H9 (cell line): Measurements from ENCODE around the gene PTPN3. TPM values are rescaled to one million over a fixed set of nuclear protein-coding genes. Genes with fewer than 3 reads are reported as not detected.

Experiments used
- DNase-seq: peaks from one replicate; pipeline ENCODE4 v3.0.0-alpha.2; 2017
- H2AFZ ChIP-seq: one replicate; pipeline ENCODE4 v1.6.1; 2013; ENCODE audit warnings: mild to moderate bottlenecking, low read length, control low read depth, moderate library complexity
- H2AK5ac ChIP-seq: 2 replicates; pipeline ENCODE4 v1.6.1; 2013; ENCODE audit warnings: low read length, control low read depth, mixed read lengths; ENCODE audit not compliant: insufficient read length
- H2BK120ac ChIP-seq: one replicate; pipeline ENCODE4 v1.6.1; 2013; ENCODE audit warnings: low read depth, mild to moderate bottlenecking, low read length, control low read depth, inconsistent platforms; ENCODE audit not compliant: poor library complexity, severe bottlenecking
- H2BK12ac ChIP-seq: 2 replicates; pipeline ENCODE4 v1.6.1; 2013; ENCODE audit warnings: low read length, control low read depth, mixed read lengths, low read depth; ENCODE audit not compliant: insufficient read length
- H2BK15ac ChIP-seq: 2 replicates; pipeline ENCODE4 v1.6.1; 2013; ENCODE audit warnings: low read depth, low read length, control low read depth
- H2BK20ac ChIP-seq: one replicate; pipeline ENCODE4 v1.6.1; 2013; ENCODE audit warnings: low read depth, mild to moderate bottlenecking, low read length, control low read depth, inconsistent platforms; ENCODE audit not compliant: poor library complexity, severe bottlenecking
- H2BK5ac ChIP-seq: 2 replicates; pipeline ENCODE4 v1.6.1; 2013; ENCODE audit warnings: low read length, control low read depth, mixed read lengths; ENCODE audit not compliant: insufficient read length
- H3K14ac ChIP-seq: 2 replicates; pipeline ENCODE4 v1.6.1; 2013; ENCODE audit warnings: low read length, control low read depth; ENCODE audit not compliant: insufficient read depth
- H3K18ac ChIP-seq: 2 replicates; pipeline ENCODE4 v1.6.1; 2013; ENCODE audit warnings: low read depth, mild to moderate bottlenecking, mixed read lengths, low read length, control low read depth; ENCODE audit not compliant: insufficient read length
- H3K23ac ChIP-seq: 2 replicates; pipeline ENCODE4 v1.6.1; 2013; ENCODE audit warnings: low read length, control low read depth, mixed read lengths, low read depth; ENCODE audit not compliant: insufficient read length
- H3K23me2 ChIP-seq: 2 replicates; pipeline ENCODE4 v1.6.1; 2013; ENCODE audit warnings: low read depth, mild to moderate bottlenecking, mixed read lengths, low read length, control low read depth; ENCODE audit not compliant: insufficient read length, poor library complexity, severe bottlenecking
- H3K27ac ChIP-seq: 2 replicates; pipeline ENCODE4 v1.5.1; 2013; ENCODE audit warnings: low read length, control low read depth, mixed read lengths, low read depth; ENCODE audit not compliant: insufficient read length
- H3K27me3 ChIP-seq: 2 replicates; pipeline ENCODE4 v1.6.1; 2013; ENCODE audit warnings: low read length, control low read depth, inconsistent platforms; ENCODE audit not compliant: insufficient read depth
- H3K4ac ChIP-seq: 2 replicates; pipeline ENCODE4 v1.6.1; 2013; ENCODE audit warnings: low read depth, mild to moderate bottlenecking, control low read depth, inconsistent platforms, low read length, moderate library complexity
- H3K4me1 ChIP-seq: 2 replicates; pipeline ENCODE4 v1.6.1; 2013; ENCODE audit warnings: low read length, control low read depth, inconsistent platforms; ENCODE audit not compliant: insufficient read depth
- H3K4me2 ChIP-seq: 2 replicates; pipeline ENCODE4 v1.6.1; 2013; ENCODE audit warnings: low read length, control low read depth, mixed read lengths; ENCODE audit not compliant: insufficient read length, insufficient read depth
- H3K56ac ChIP-seq: 2 replicates; pipeline ENCODE4 v1.6.1; 2013; ENCODE audit warnings: low read depth, mild to moderate bottlenecking, mixed read lengths, low read length, control low read depth; ENCODE audit not compliant: insufficient read length
- H3K79me1 ChIP-seq: 2 replicates; pipeline ENCODE4 v1.6.1; 2013; ENCODE audit warnings: low read depth, mild to moderate bottlenecking, moderate library complexity, low read length, control low read depth, inconsistent platforms; ENCODE audit not compliant: insufficient read depth, poor library complexity, severe bottlenecking
- H3K79me2 ChIP-seq: 2 replicates; pipeline ENCODE4 v1.6.1; 2013; ENCODE audit warnings: low read length, control low read depth, inconsistent platforms; ENCODE audit not compliant: insufficient read depth
- H3K9ac ChIP-seq: 2 replicates; pipeline ENCODE4 v1.6.1; 2013; ENCODE audit warnings: low read length, control low read depth, mixed read lengths; ENCODE audit not compliant: insufficient read length; ENCODE audit errors: extremely low read depth
- H3K9me3 ChIP-seq: one replicate; pipeline ENCODE4 v1.6.1; 2013; ENCODE audit warnings: low read depth, low read length, inconsistent platforms; ENCODE audit not compliant: control insufficient read depth
- H3T11ph ChIP-seq: one replicate; pipeline ENCODE4 v1.6.1; 2013; ENCODE audit warnings: mild to moderate bottlenecking, low read length, control low read depth, inconsistent platforms
- H4K20me1 ChIP-seq: one replicate; pipeline ENCODE4 v1.6.1; 2013; ENCODE audit not compliant: control insufficient read depth, insufficient read length, insufficient read depth
- H4K5ac ChIP-seq: 2 replicates; pipeline ENCODE4 v1.6.1; 2013; ENCODE audit warnings: low read depth, mild to moderate bottlenecking, mixed read lengths, low read length, control low read depth; ENCODE audit not compliant: insufficient read length
- H4K8ac ChIP-seq: replicated peaks from 2 replicates; pipeline ENCODE4 v1.6.1; 2013; ENCODE audit warnings: low read length, control low read depth, mixed read lengths, low read depth; ENCODE audit not compliant: insufficient read length
- H4K91ac ChIP-seq: 2 replicates; pipeline ENCODE4 v1.6.1; 2013; ENCODE audit warnings: low read depth, mild to moderate bottlenecking, moderate library complexity, mixed read lengths, low read length, control low read depth; ENCODE audit not compliant: insufficient read length
- H3K27ac Mint-ChIP-seq, 3 experiments: 2 replicates in 2 of 3; 3 replicates in 1 of 3; pipeline ENCODE4 v1.8.0; 2020 to 2021; ENCODE audit warnings: mixed read lengths in 3 of 3, mild to moderate bottlenecking in 1 of 3, moderate library complexity in 1 of 3
- H3K27me3 Mint-ChIP-seq: 2 replicates; pipeline ENCODE4 v1.8.0; 2021; ENCODE audit warnings: low read depth, mild to moderate bottlenecking, moderate library complexity, mixed read lengths
- H3K36me3 Mint-ChIP-seq, 3 experiments: 2 replicates in 2 of 3; 3 replicates in 1 of 3; pipeline ENCODE4 v1.8.0; 2020 to 2021; ENCODE audit warnings: low read depth in 3 of 3, mixed read lengths in 3 of 3; ENCODE audit not compliant: insufficient read depth in 1 of 3
- H3K4me1 Mint-ChIP-seq, 2 experiments: 2 replicates each; pipeline ENCODE4 v1.8.0; 2020; ENCODE audit warnings: mixed read lengths in 2 of 2
- H3K4me3 Mint-ChIP-seq, 2 experiments: 2 replicates in 1 of 2; 3 replicates in 1 of 2; pipeline ENCODE4 v1.8.0; 2020 to 2021; ENCODE audit warnings: mild to moderate bottlenecking in 2 of 2, mixed read lengths in 2 of 2, moderate library complexity in 1 of 2
- H3K9me3 Mint-ChIP-seq, 2 experiments: 2 replicates in 1 of 2; 3 replicates in 1 of 2; pipeline ENCODE4 v1.8.0; 2020; ENCODE audit warnings: mild to moderate bottlenecking in 2 of 2, mixed read lengths in 2 of 2, moderate library complexity in 1 of 2
- WGBS: extraction: QIAGEN DNeasy Blood & Tissue Kit; methylation state at CpG from one replicate; pipeline ENCODE4 v1.1.7; 2013; ENCODE audit warnings: missing lambda C conversion rate, low lambda C conversion rate, mixed read lengths; ENCODE audit not compliant: insufficient read length; ENCODE audit errors: extremely low coverage; 5-methylcytosine and 5-hydroxymethylcytosine counted together
- total RNA-seq: library from RNA; stranded (reverse); gene quantifications from 2 replicates; pipeline ENCODE4 v1.2.1, GENCODE V29; 2021
- TF ChIP-seq, protein P1 (sequence below): fragments of 200-600 bp; sonication (generic); conservative IDR thresholded peaks from 3 replicates; pipeline ENCODE4 v1.8.0; 2021; ENCODE audit warnings: antibody characterized with exemption, mild to moderate bottlenecking

The PTPN3 gene
- total RNA-seq, 1 experiment from 2014 or later = 2.6 TPM

DNA sequence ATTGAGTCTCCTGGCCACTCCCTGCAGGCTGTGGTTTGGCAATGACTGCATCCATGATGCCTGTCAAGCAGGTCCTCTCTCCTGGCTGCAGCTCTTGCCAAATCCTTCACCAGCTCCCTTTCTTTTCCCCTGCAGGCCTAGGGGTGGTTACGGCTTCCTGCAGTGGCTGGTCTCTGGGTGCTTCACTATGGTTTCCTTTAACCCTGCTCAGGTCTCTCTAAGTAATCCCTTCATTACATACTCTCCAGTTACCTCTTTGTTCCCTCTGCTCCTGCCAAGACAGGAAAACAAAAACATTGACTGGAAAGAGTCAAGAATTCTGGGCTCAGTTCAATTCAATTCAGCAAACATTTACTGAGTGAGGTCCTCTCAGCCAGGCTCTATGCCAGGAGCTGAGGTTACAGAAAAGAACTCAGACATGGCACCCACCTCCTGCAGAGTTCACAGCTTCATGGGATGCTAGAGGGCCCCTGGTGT, 19.8 kb upstream of the PTPN3 start:
- Mint-ChIP-seq H3K27me3 (peaks cover 4% of the 10 kb centered on the region), H3K9me3 (no peaks in the 10 kb centered on the region), H3K36me3 (no peaks in the 10 kb centered on the region), H3K4me1 (peaks cover 7 to 9% of the 10 kb centered on the region in 2 experiments), H3K4me3 (no peak overlapping the region), H3K27ac (no peak overlapping the region)
- Histone ChIP-seq H3K27ac (no peak overlapping the region), H4K5ac (no peak overlapping the region), H3K14ac (no peak overlapping the region), H4K8ac (no peak overlapping the region), H2AFZ (no peak overlapping the region), H3K9ac (no peak overlapping the region), H2BK120ac (no peak overlapping the region), H3K4ac (no peak overlapping the region), H2AK5ac (no peak overlapping the region), H3K56ac (no peak overlapping the region), H3K23me2 (no peaks in the 10 kb centered on the region), H4K91ac (no peak overlapping the region), H4K20me1 (no peaks in the 10 kb centered on the region), H3K79me1 (no peaks in the 10 kb centered on the region), H2BK12ac (no peak overlapping the region), H3K18ac (no peak overlapping the region), H3K4me2 (no peak overlapping the region), H3K79me2 (no peaks in the 10 kb centered on the region), H2BK15ac (no peak overlapping the region), H3K27me3 (no peaks in the 10 kb centered on the region), H3K23ac (no peak overlapping the region), H3K9me3 (no peaks in the 10 kb centered on the region), H2BK20ac (no peak overlapping the region), H3K4me1 (no peaks in the 10 kb centered on the region), H3T11ph (no peak overlapping the region), H2BK5ac (no peak overlapping the region)
- TF ChIP-seq, protein P1, sequence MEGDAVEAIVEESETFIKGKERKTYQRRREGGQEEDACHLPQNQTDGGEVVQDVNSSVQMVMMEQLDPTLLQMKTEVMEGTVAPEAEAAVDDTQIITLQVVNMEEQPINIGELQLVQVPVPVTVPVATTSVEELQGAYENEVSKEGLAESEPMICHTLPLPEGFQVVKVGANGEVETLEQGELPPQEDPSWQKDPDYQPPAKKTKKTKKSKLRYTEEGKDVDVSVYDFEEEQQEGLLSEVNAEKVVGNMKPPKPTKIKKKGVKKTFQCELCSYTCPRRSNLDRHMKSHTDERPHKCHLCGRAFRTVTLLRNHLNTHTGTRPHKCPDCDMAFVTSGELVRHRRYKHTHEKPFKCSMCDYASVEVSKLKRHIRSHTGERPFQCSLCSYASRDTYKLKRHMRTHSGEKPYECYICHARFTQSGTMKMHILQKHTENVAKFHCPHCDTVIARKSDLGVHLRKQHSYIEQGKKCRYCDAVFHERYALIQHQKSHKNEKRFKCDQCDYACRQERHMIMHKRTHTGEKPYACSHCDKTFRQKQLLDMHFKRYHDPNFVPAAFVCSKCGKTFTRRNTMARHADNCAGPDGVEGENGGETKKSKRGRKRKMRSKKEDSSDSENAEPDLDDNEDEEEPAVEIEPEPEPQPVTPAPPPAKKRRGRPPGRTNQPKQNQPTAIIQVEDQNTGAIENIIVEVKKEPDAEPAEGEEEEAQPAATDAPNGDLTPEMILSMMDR = no peak
- no peak for DNase-seq
- WGBS = no CpG with 5 or more reads among the region's 1 CpG
